H9 (cell line): ENCODE results near the gene HS6ST3. TPM values are rescaled to one million over a fixed set of nuclear protein-coding genes. Genes with fewer than 3 reads are reported as not detected.

Experiments used
- DNase-seq: peaks from one replicate; pipeline ENCODE4 v3.0.0-alpha.2; 2017
- H2AFZ ChIP-seq: one replicate; pipeline ENCODE4 v1.6.1; 2013; ENCODE audit warnings: mild to moderate bottlenecking, low read length, control low read depth, moderate library complexity
- H2AK5ac ChIP-seq: 2 replicates; pipeline ENCODE4 v1.6.1; 2013; ENCODE audit warnings: low read length, control low read depth, mixed read lengths; ENCODE audit not compliant: insufficient read length
- H2BK120ac ChIP-seq: one replicate; pipeline ENCODE4 v1.6.1; 2013; ENCODE audit warnings: low read depth, mild to moderate bottlenecking, low read length, control low read depth, inconsistent platforms; ENCODE audit not compliant: poor library complexity, severe bottlenecking
- H2BK12ac ChIP-seq: 2 replicates; pipeline ENCODE4 v1.6.1; 2013; ENCODE audit warnings: low read length, control low read depth, mixed read lengths, low read depth; ENCODE audit not compliant: insufficient read length
- H2BK15ac ChIP-seq: 2 replicates; pipeline ENCODE4 v1.6.1; 2013; ENCODE audit warnings: low read depth, low read length, control low read depth
- H2BK20ac ChIP-seq: one replicate; pipeline ENCODE4 v1.6.1; 2013; ENCODE audit warnings: low read depth, mild to moderate bottlenecking, low read length, control low read depth, inconsistent platforms; ENCODE audit not compliant: poor library complexity, severe bottlenecking
- H2BK5ac ChIP-seq: 2 replicates; pipeline ENCODE4 v1.6.1; 2013; ENCODE audit warnings: low read length, control low read depth, mixed read lengths; ENCODE audit not compliant: insufficient read length
- H3K14ac ChIP-seq: 2 replicates; pipeline ENCODE4 v1.6.1; 2013; ENCODE audit warnings: low read length, control low read depth; ENCODE audit not compliant: insufficient read depth
- H3K18ac ChIP-seq: 2 replicates; pipeline ENCODE4 v1.6.1; 2013; ENCODE audit warnings: low read depth, mild to moderate bottlenecking, mixed read lengths, low read length, control low read depth; ENCODE audit not compliant: insufficient read length
- H3K23ac ChIP-seq: 2 replicates; pipeline ENCODE4 v1.6.1; 2013; ENCODE audit warnings: low read length, control low read depth, mixed read lengths, low read depth; ENCODE audit not compliant: insufficient read length
- H3K23me2 ChIP-seq: 2 replicates; pipeline ENCODE4 v1.6.1; 2013; ENCODE audit warnings: low read depth, mild to moderate bottlenecking, mixed read lengths, low read length, control low read depth; ENCODE audit not compliant: insufficient read length, poor library complexity, severe bottlenecking
- H3K27ac ChIP-seq: 2 replicates; pipeline ENCODE4 v1.5.1; 2013; ENCODE audit warnings: low read length, control low read depth, mixed read lengths, low read depth; ENCODE audit not compliant: insufficient read length
- H3K27me3 ChIP-seq: 2 replicates; pipeline ENCODE4 v1.6.1; 2013; ENCODE audit warnings: low read length, control low read depth, inconsistent platforms; ENCODE audit not compliant: insufficient read depth
- H3K4ac ChIP-seq: 2 replicates; pipeline ENCODE4 v1.6.1; 2013; ENCODE audit warnings: low read depth, mild to moderate bottlenecking, control low read depth, inconsistent platforms, low read length, moderate library complexity
- H3K4me1 ChIP-seq: 2 replicates; pipeline ENCODE4 v1.6.1; 2013; ENCODE audit warnings: low read length, control low read depth, inconsistent platforms; ENCODE audit not compliant: insufficient read depth
- H3K4me2 ChIP-seq: 2 replicates; pipeline ENCODE4 v1.6.1; 2013; ENCODE audit warnings: low read length, control low read depth, mixed read lengths; ENCODE audit not compliant: insufficient read length, insufficient read depth
- H3K56ac ChIP-seq: 2 replicates; pipeline ENCODE4 v1.6.1; 2013; ENCODE audit warnings: low read depth, mild to moderate bottlenecking, mixed read lengths, low read length, control low read depth; ENCODE audit not compliant: insufficient read length
- H3K79me1 ChIP-seq: 2 replicates; pipeline ENCODE4 v1.6.1; 2013; ENCODE audit warnings: low read depth, mild to moderate bottlenecking, moderate library complexity, low read length, control low read depth, inconsistent platforms; ENCODE audit not compliant: insufficient read depth, poor library complexity, severe bottlenecking
- H3K79me2 ChIP-seq: 2 replicates; pipeline ENCODE4 v1.6.1; 2013; ENCODE audit warnings: low read length, control low read depth, inconsistent platforms; ENCODE audit not compliant: insufficient read depth
- H3K9ac ChIP-seq: 2 replicates; pipeline ENCODE4 v1.6.1; 2013; ENCODE audit warnings: low read length, control low read depth, mixed read lengths; ENCODE audit not compliant: insufficient read length; ENCODE audit errors: extremely low read depth
- H3K9me3 ChIP-seq: one replicate; pipeline ENCODE4 v1.6.1; 2013; ENCODE audit warnings: low read depth, low read length, inconsistent platforms; ENCODE audit not compliant: control insufficient read depth
- H3T11ph ChIP-seq: one replicate; pipeline ENCODE4 v1.6.1; 2013; ENCODE audit warnings: mild to moderate bottlenecking, low read length, control low read depth, inconsistent platforms
- H4K20me1 ChIP-seq: one replicate; pipeline ENCODE4 v1.6.1; 2013; ENCODE audit not compliant: control insufficient read depth, insufficient read length, insufficient read depth
- H4K5ac ChIP-seq: 2 replicates; pipeline ENCODE4 v1.6.1; 2013; ENCODE audit warnings: low read depth, mild to moderate bottlenecking, mixed read lengths, low read length, control low read depth; ENCODE audit not compliant: insufficient read length
- H4K8ac ChIP-seq: replicated peaks from 2 replicates; pipeline ENCODE4 v1.6.1; 2013; ENCODE audit warnings: low read length, control low read depth, mixed read lengths, low read depth; ENCODE audit not compliant: insufficient read length
- H4K91ac ChIP-seq: 2 replicates; pipeline ENCODE4 v1.6.1; 2013; ENCODE audit warnings: low read depth, mild to moderate bottlenecking, moderate library complexity, mixed read lengths, low read length, control low read depth; ENCODE audit not compliant: insufficient read length
- H3K27ac Mint-ChIP-seq, 3 experiments: 2 replicates in 2 of 3; 3 replicates in 1 of 3; pipeline ENCODE4 v1.8.0; 2020 to 2021; ENCODE audit warnings: mixed read lengths in 3 of 3, mild to moderate bottlenecking in 1 of 3, moderate library complexity in 1 of 3
- H3K27me3 Mint-ChIP-seq: 2 replicates; pipeline ENCODE4 v1.8.0; 2021; ENCODE audit warnings: low read depth, mild to moderate bottlenecking, moderate library complexity, mixed read lengths
- H3K36me3 Mint-ChIP-seq, 3 experiments: 2 replicates in 2 of 3; 3 replicates in 1 of 3; pipeline ENCODE4 v1.8.0; 2020 to 2021; ENCODE audit warnings: low read depth in 3 of 3, mixed read lengths in 3 of 3; ENCODE audit not compliant: insufficient read depth in 1 of 3
- H3K4me1 Mint-ChIP-seq, 2 experiments: 2 replicates each; pipeline ENCODE4 v1.8.0; 2020; ENCODE audit warnings: mixed read lengths in 2 of 2
- H3K4me3 Mint-ChIP-seq, 2 experiments: 2 replicates in 1 of 2; 3 replicates in 1 of 2; pipeline ENCODE4 v1.8.0; 2020 to 2021; ENCODE audit warnings: mild to moderate bottlenecking in 2 of 2, mixed read lengths in 2 of 2, moderate library complexity in 1 of 2
- H3K9me3 Mint-ChIP-seq, 2 experiments: 2 replicates in 1 of 2; 3 replicates in 1 of 2; pipeline ENCODE4 v1.8.0; 2020; ENCODE audit warnings: mild to moderate bottlenecking in 2 of 2, mixed read lengths in 2 of 2, moderate library complexity in 1 of 2
- CTCF ChIP-seq: fragments of 200-600 bp; sonication (generic); conservative IDR thresholded peaks from 3 replicates; pipeline ENCODE4 v1.8.0; 2021; ENCODE audit warnings: antibody characterized with exemption, mild to moderate bottlenecking
- WGBS: extraction: QIAGEN DNeasy Blood & Tissue Kit; methylation state at CpG from one replicate; pipeline ENCODE4 v1.1.7; 2013; ENCODE audit warnings: missing lambda C conversion rate, low lambda C conversion rate, mixed read lengths; ENCODE audit not compliant: insufficient read length; ENCODE audit errors: extremely low coverage; 5-methylcytosine and 5-hydroxymethylcytosine counted together
- total RNA-seq: library from RNA; stranded (reverse); gene quantifications from 2 replicates; pipeline ENCODE4 v1.2.1, GENCODE V29; 2021

HS6ST3 gene
- total RNA-seq, 1 experiment from 2014 or later: 0.44 TPM

- Histone ChIP-seq H2AK5ac (no peak overlapping the region), H3K23ac (no peak overlapping the region), H3K27ac (no peak overlapping the region), H3K4ac (no peak overlapping the region), H2BK5ac (no peak overlapping the region), H3K79me2 (no peaks in the 10 kb centered on the region), H3K4me2 (no peak overlapping the region), H4K20me1 (no peaks in the 10 kb centered on the region), H4K8ac (no peak overlapping the region), H3T11ph (no peak overlapping the region), H2BK20ac (no peak overlapping the region), H2AFZ (no peak overlapping the region), H3K9me3 (no peaks in the 10 kb centered on the region), H2BK12ac (no peak overlapping the region), H3K4me1 (no peaks in the 10 kb centered on the region), H2BK120ac (no peak overlapping the region), H2BK15ac (no peak overlapping the region), H3K18ac (no peak overlapping the region), H3K23me2 (no peaks in the 10 kb centered on the region), H3K9ac (no peak overlapping the region), H3K27me3 (no peaks in the 10 kb centered on the region), H3K14ac (no peak overlapping the region), H4K5ac (no peak overlapping the region), H3K79me1 (no peaks in the 10 kb centered on the region), H3K56ac (no peak overlapping the region), H4K91ac (no peak overlapping the region)
- Mint-ChIP-seq H3K27me3 (no peaks in the 10 kb centered on the region), H3K9me3 (no peaks in the 10 kb centered on the region), H3K4me1 (peaks cover 2 to 3% of the 10 kb centered on the region in 2 experiments; a peak in 3 of 4 replicates), H3K27ac (no peak overlapping the region), H3K4me3 (no peak overlapping the region), H3K36me3 (no peaks in the 10 kb centered on the region)
- peak; percentile 75 for TF ChIP-seq CTCF
- no CpG with 5 or more reads among the region's 3 CpGs for WGBS
- DNase-seq: no peak
Measured at GRCh38 chr13:96075953-96076543, 13.9 kb upstream of the HS6ST3 start.
